ENCODE measurements around the gene ACTN2.

ACTN2 gene

DNA sequence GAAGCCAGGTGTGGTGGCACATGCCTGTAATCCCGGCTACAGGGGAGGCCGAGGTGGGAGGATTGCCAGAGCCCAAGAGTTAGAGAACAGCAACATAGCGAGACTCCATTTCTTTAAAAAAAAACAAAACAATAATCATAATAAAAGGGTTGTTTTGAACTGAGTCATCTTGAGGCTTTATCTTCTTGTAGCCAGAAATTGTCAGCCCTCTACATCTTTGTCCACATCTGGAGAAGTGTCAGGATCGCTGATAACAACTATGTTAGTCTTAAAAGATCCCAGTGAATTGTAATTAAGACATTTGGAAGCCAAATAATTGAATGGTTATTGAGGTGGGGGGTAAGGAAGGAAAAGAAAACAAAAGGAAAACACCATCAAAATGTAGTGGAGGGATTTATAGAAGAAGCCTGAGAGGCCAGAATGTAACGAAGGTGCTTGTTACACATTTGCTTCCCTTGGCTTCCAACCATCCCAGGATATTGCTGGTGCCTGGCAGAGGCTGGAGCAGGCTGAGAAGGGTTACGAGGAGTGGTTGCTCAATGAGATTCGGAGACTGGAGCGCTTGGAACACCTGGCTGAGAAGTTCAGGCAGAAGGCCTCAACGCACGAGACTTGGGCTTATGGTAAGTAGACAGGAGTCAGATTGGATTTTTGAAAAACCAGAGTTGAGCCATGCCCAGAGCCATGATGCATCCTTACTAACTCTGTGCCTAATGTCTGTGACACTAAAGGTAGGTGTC is 56.3 kb downstream of the ACTN2 start:
- Histone ChIP-seq H3K9ac (ENCODE audit: low read depth, low read length) (no peak overlapping the region), H3K9me3 (ENCODE audit: insufficient read depth, low read depth, low read length) (no peaks in the 10 kb centered on the region), H3K27me3 (ENCODE audit: insufficient read depth, low read length) (no peaks in the 10 kb centered on the region), H3K4me3 (ENCODE audit: low read length) (no peak overlapping the region), H3K36me3 (ENCODE audit: insufficient read depth, low read length) (no peaks in the 10 kb centered on the region; the same call in 1 of the 2 replicates), H3K27ac (ENCODE audit: low read depth, low read length) (no peak overlapping the region), H3K4me1 (ENCODE audit: insufficient read depth, low read length) (peaks cover 7% of the 10 kb centered on the region)
- WGBS: 96% methylated on average over 9 of the region's 10 CpGs

DNA sequence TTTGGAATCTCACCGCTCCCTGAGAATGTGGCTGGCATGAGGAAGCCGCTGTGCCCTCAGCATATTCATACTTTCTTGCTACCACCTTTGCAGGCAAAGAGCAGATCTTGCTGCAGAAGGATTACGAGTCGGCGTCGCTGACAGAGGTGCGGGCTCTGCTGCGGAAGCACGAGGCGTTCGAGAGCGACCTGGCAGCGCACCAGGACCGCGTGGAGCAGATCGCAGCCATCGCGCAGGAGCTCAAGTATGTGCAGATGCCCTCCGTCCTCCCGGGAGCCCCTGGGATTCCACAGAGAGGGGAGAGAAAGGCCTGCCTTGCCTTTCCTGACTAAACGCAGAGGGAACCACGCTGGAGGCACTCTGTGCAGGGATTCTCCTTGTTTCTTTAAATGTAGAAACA is 58.2 kb downstream of the ACTN2 start:
- H3K9ac ChIP-seq (ENCODE audit: low read depth, low read length): no peak overlapping the region
- no peaks in the 10 kb centered on the region for H3K4me1 ChIP-seq (ENCODE audit: insufficient read depth, low read length)
- no peak overlapping the region for H3K27ac ChIP-seq (ENCODE audit: low read depth, low read length)
- H3K27me3 ChIP-seq (ENCODE audit: insufficient read depth, low read length): no peaks in the 10 kb centered on the region
- no peaks in the 10 kb centered on the region for H3K9me3 ChIP-seq (ENCODE audit: insufficient read depth, low read depth, low read length)
- no peaks in the 10 kb centered on the region; the same call in 1 of the 2 replicates for H3K36me3 ChIP-seq (ENCODE audit: insufficient read depth, low read length)
- 94% methylated on average over 22 of the region's 22 CpGs for WGBS
- no peak overlapping the region for H3K4me3 ChIP-seq (ENCODE audit: low read length)

DNA sequence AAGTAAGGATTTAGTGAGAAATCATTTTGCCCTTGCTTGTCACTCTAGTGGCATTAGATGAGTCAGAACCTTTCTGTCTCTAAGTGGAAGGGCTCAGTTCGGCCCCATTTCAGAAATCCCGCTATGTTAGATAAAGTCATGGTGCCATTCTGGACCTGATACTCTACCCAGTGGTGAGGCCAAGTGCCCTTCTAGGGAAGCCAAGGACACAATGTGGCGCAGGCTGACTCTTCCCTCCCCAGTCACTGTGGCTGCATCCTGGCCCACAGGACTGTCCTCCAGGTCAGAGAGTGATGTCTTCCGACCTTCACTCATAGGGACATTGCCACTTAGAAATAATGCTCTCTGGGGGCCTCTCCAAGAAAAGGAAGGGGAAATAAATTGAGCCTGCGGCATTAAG is 60.5 kb downstream of the ACTN2 start:
- no peak overlapping the region for H3K9ac ChIP-seq (ENCODE audit: low read depth, low read length)
- no peak overlapping the region for H3K27ac ChIP-seq (ENCODE audit: low read depth, low read length)
- peaks cover 2% of the 10 kb centered on the region; the same call in 1 of the 2 replicates for H3K36me3 ChIP-seq (ENCODE audit: insufficient read depth, low read length)
- no peaks in the 10 kb centered on the region for H3K27me3 ChIP-seq (ENCODE audit: insufficient read depth, low read length)
- no peaks in the 10 kb centered on the region for H3K4me1 ChIP-seq (ENCODE audit: insufficient read depth, low read length)
- 97% methylated on average over 5 of the region's 5 CpGs for WGBS
- H3K4me3 ChIP-seq (ENCODE audit: low read length): no peak overlapping the region
- H3K9me3 ChIP-seq (ENCODE audit: insufficient read depth, low read depth, low read length): no peaks in the 10 kb centered on the region

DNA sequence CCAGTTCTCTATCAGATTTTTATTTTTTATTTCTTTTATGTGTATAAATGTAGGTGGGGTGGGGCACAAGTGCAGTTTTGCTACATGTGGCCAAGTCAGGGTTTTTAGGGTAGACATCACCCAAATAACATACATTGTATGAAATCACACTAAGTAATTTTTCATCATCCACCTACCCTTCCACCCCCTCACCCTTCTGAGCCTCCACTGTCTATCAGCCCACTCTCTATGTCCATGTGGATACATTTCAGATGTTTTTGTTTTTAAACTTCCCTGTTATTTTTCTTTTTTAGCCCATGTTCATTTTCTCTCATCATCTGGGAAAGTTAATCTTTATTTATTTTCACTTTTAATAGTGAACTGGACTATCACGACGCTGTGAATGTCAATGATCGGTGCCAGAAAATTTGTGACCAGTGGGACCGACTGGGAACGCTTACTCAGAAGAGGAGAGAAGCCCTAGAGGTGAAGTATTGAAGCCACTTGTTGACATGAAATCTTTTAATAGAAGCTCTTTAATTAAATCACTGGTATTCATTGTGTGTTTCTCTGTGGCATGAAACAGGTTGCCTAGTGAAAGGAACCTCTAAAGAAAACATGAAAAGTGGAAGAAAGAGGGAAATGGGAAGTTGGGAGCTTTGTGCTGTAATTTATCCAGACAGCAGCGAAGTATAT is 61.1 kb downstream of the ACTN2 start:
- Histone ChIP-seq H3K9ac (ENCODE audit: low read depth, low read length) (no peak overlapping the region), H3K27ac (ENCODE audit: low read depth, low read length) (no peak overlapping the region), H3K36me3 (ENCODE audit: insufficient read depth, low read length) (peaks cover 2% of the 10 kb centered on the region; the same call in 1 of the 2 replicates), H3K9me3 (ENCODE audit: insufficient read depth, low read depth, low read length) (no peaks in the 10 kb centered on the region), H3K4me1 (ENCODE audit: insufficient read depth, low read length) (no peaks in the 10 kb centered on the region), H3K27me3 (ENCODE audit: insufficient read depth, low read length) (no peaks in the 10 kb centered on the region), H3K4me3 (ENCODE audit: low read length) (no peak overlapping the region)
- WGBS: 96% methylated on average over 6 of the region's 6 CpGs

DNA sequence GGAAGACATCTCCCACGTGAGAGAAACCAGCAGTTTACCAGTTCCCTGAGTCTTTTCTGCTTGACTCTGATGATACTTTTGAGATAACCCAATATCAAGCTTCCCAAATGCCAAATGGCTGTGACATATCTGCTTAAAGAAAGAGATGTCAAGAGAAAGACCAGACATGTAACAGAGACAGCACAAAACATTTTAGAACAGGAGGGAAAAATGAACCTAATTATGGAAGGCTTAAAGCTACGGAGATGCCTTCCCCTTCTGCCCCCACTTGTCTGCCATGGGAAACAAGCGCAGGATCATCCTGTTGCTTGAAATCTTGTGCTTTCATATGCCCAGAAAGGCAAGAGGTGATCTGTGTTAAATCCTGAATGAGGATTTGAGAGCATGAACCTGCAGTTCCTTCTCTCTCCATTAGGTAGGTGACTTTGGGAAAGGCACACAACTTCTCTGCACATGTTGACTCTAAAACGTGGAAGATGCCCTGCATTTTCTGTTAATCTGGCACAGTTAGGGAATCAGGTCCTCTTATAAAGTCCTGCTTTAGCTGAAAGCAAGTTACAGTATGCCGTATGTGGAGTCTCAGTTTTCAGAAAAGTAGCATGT is 62.1 kb downstream of the ACTN2 start:
- Histone ChIP-seq H3K4me1 (ENCODE audit: insufficient read depth, low read length) (no peaks in the 10 kb centered on the region), H3K4me3 (ENCODE audit: low read length) (no peak overlapping the region), H3K27ac (ENCODE audit: low read depth, low read length) (no peak overlapping the region), H3K9ac (ENCODE audit: low read depth, low read length) (no peak overlapping the region), H3K36me3 (ENCODE audit: insufficient read depth, low read length) (peaks cover 2% of the 10 kb centered on the region; the same call in 1 of the 2 replicates), H3K9me3 (ENCODE audit: insufficient read depth, low read depth, low read length) (no peaks in the 10 kb centered on the region), H3K27me3 (ENCODE audit: insufficient read depth, low read length) (no peaks in the 10 kb centered on the region)
- WGBS: 87% methylated on average over 5 of the region's 5 CpGs

DNA sequence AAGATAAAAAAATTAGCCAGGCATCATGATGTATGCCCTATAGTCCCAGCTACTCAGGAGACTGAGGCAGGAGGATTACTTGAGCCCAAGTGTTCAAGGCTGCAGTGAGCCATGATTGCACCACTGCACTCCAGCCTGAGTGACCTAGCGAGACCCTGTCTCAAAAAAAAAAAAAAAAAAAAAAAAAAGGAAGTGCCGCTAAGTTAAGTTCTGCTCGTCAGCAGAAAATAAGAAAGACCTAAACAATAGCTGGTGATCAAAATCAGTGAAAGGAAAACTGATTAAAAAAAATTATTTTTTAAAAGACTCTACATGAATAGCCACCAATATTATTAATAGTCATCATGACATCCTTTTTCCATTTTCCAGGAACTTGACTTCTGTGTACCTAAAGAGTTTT is 64.6 kb downstream of the ACTN2 start:
- H3K27ac ChIP-seq (ENCODE audit: low read depth, low read length): no peak overlapping the region
- no peak overlapping the region for H3K9ac ChIP-seq (ENCODE audit: low read depth, low read length)
- no peaks in the 10 kb centered on the region for H3K4me1 ChIP-seq (ENCODE audit: insufficient read depth, low read length)
- WGBS: 100% methylated on average over 1 of the region's 3 CpGs
- no peaks in the 10 kb centered on the region for H3K9me3 ChIP-seq (ENCODE audit: insufficient read depth, low read depth, low read length)
- H3K27me3 ChIP-seq (ENCODE audit: insufficient read depth, low read length): no peaks in the 10 kb centered on the region
- H3K36me3 ChIP-seq (ENCODE audit: insufficient read depth, low read length): peaks cover 8% of the 10 kb centered on the region
- H3K4me3 ChIP-seq (ENCODE audit: low read length): no peak overlapping the region

DNA sequence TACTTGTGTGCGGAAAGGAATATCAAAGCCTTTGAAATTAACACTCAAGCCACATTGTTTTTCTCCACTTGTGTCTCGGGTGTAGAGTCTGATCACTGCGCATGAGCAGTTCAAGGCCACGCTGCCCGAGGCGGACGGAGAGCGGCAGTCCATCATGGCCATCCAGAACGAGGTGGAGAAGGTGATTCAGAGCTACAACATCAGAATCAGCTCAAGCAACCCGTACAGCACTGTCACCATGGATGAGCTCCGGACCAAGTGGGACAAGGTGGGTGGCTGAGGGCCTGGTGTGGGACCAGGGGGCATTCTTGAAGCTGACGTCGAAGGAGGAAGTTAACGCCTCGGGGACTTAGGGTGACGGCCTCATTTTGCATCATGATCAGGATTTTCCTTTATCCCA is 65.1 kb downstream of the ACTN2 start:
- Histone ChIP-seq H3K4me1 (ENCODE audit: insufficient read depth, low read length) (no peaks in the 10 kb centered on the region), H3K36me3 (ENCODE audit: insufficient read depth, low read length) (peaks cover 8% of the 10 kb centered on the region), H3K9me3 (ENCODE audit: insufficient read depth, low read depth, low read length) (no peaks in the 10 kb centered on the region), H3K27me3 (ENCODE audit: insufficient read depth, low read length) (no peaks in the 10 kb centered on the region), H3K4me3 (ENCODE audit: low read length) (no peak overlapping the region), H3K27ac (ENCODE audit: low read depth, low read length) (no peak overlapping the region), H3K9ac (ENCODE audit: low read depth, low read length) (no peak overlapping the region)
- 95% methylated on average over 16 of the region's 16 CpGs for WGBS

DNA sequence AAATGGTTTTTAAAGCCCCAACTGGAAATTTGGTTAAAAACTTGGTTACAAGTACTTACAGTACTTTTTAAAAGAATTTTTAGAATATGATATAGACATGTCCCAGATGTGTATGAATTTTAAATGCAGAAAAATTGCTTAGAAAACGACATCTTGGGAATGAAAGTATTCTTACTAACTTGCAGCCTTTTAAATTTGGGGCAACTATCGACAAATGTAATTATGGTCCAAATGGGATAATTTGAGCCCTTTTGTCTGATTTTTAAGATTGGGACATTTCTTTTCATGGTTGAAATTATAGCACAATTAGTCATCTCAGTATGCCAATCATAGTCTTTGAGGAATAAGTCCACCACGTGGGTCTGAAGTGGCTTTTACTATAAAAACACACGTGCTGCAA is 65.6 kb downstream of the ACTN2 start:
- Histone ChIP-seq H3K9ac (ENCODE audit: low read depth, low read length) (no peak overlapping the region), H3K9me3 (ENCODE audit: insufficient read depth, low read depth, low read length) (no peaks in the 10 kb centered on the region), H3K27ac (ENCODE audit: low read depth, low read length) (no peak overlapping the region), H3K4me3 (ENCODE audit: low read length) (no peak overlapping the region), H3K4me1 (ENCODE audit: insufficient read depth, low read length) (no peaks in the 10 kb centered on the region), H3K27me3 (ENCODE audit: insufficient read depth, low read length) (no peaks in the 10 kb centered on the region), H3K36me3 (ENCODE audit: insufficient read depth, low read length) (peaks cover 8% of the 10 kb centered on the region)
- 94% methylated on average over 4 of the region's 4 CpGs for WGBS

DNA sequence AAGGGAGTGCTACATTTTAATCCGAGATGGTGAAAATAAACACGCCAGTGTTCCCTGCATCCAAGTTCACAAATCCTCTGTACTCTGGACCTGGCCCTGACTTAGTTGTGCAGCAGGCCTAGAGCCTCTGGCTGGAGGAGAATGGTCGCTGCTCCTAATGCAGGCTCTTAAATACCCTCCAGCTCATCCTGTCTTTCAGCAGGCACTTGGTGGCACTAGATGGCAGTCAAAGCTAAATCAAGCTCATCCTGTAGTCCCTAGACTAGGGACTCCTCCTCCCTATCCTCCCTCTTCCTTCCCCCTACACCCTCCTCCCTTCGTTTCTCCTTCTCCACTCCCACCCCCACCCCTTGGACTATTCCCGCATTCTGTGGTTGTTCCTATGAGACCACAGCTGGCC is 67.2 kb downstream of the ACTN2 start:
- Histone ChIP-seq H3K27ac (ENCODE audit: low read depth, low read length) (no peak overlapping the region), H3K27me3 (ENCODE audit: insufficient read depth, low read length) (no peaks in the 10 kb centered on the region), H3K4me1 (ENCODE audit: insufficient read depth, low read length) (no peaks in the 10 kb centered on the region), H3K9ac (ENCODE audit: low read depth, low read length) (no peak overlapping the region), H3K4me3 (ENCODE audit: low read length) (no peak overlapping the region), H3K36me3 (ENCODE audit: insufficient read depth, low read length) (peaks cover 12% of the 10 kb centered on the region), H3K9me3 (ENCODE audit: insufficient read depth, low read depth, low read length) (no peaks in the 10 kb centered on the region)
- WGBS: 65% methylated on average over 5 of the region's 5 CpGs

DNA sequence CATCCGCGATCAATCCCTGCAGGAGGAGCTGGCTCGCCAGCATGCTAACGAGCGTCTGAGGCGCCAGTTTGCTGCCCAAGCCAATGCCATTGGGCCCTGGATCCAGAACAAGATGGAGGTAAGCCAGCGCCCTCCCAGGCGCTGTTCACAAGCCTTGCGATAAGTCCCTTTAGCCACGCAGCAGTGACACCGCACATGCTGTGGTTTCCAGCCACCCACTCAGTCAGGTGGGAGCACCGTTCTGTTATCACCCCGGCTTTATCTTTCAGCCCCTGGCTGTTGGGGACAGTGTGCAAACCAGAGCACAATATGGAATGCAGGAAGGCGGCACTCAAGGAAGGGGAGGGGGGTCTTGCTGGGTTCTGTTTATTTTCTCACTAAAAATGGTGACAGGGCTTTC is 67.7 kb downstream of the ACTN2 start:
- H3K4me1 ChIP-seq (ENCODE audit: insufficient read depth, low read length): no peaks in the 10 kb centered on the region
- H3K27ac ChIP-seq (ENCODE audit: low read depth, low read length): no peak overlapping the region
- H3K36me3 ChIP-seq (ENCODE audit: insufficient read depth, low read length): peaks cover 12% of the 10 kb centered on the region
- WGBS: 93% methylated on average over 14 of the region's 14 CpGs
- no peaks in the 10 kb centered on the region for H3K9me3 ChIP-seq (ENCODE audit: insufficient read depth, low read depth, low read length)
- H3K27me3 ChIP-seq (ENCODE audit: insufficient read depth, low read length): no peaks in the 10 kb centered on the region
- H3K4me3 ChIP-seq (ENCODE audit: low read length): no peak overlapping the region
- H3K9ac ChIP-seq (ENCODE audit: low read depth, low read length): no peak overlapping the region

DNA sequence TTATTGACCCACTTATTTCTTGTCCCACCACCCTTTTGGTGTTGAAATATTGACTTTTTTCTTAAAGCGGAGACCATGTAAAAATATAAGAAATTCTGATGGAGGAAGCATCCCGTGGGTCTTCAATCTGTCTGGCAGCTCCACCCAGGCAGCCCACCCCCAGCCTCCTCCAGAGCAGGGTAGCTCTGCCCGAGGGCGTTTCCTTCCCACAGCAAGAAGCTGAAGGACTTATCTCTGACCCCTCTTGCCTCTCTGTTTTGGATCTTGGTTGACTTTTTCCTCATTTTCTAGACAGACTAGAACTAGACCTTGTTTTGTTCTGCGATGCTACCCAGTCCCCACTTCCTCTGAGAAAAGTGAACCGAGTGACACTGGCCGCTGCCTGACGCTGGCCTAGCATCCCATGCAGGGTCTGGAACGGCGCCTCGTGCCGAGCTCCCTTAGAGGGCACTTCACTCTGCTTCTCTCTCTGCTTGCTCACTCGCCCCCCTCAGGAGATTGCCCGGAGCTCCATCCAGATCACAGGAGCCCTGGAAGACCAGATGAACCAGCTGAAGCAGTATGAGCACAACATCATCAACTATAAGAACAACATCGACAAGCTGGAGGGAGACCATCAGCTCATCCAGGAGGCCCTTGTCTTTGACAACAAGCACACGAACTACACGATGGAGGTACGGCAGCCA is 68.4 kb downstream of the ACTN2 start:
- H3K4me3 ChIP-seq (ENCODE audit: low read length): no peak overlapping the region
- H3K9ac ChIP-seq (ENCODE audit: low read depth, low read length): no peak overlapping the region
- H3K36me3 ChIP-seq (ENCODE audit: insufficient read depth, low read length): peaks cover 12% of the 10 kb centered on the region
- H3K4me1 ChIP-seq (ENCODE audit: insufficient read depth, low read length): no peaks in the 10 kb centered on the region
- H3K27ac ChIP-seq (ENCODE audit: low read depth, low read length): no peak overlapping the region
- WGBS: 91% methylated on average over 17 of the region's 18 CpGs
- H3K27me3 ChIP-seq (ENCODE audit: insufficient read depth, low read length): no peaks in the 10 kb centered on the region
- H3K9me3 ChIP-seq (ENCODE audit: insufficient read depth, low read depth, low read length): no peaks in the 10 kb centered on the region

Data from HUES64 (cell line).